Testis (tissue), 2 donors: ENCODE data around the gene SLC17A6.

Experiments used
- POLR2A ChIP-seq: fragments of 450-650 bp; IDR thresholded peaks from one replicate; pipeline ENCODE4 v1.6.1; 2017; ENCODE audit warnings: antibody characterized with exemption, mild to moderate bottlenecking, moderate library complexity
- TF ChIP-seq, protein P1 (sequence below), 3 experiments: fragments of 450-650 bp in 2 of 3; fragments of 200-600 bp in 1 of 3; sonication (generic) in 1 of 3; IDR thresholded peaks; one replicate each; pipeline ENCODE4 v1.5.1; 2016 to 2019; ENCODE audit warnings: antibody characterized with exemption in 3 of 3, mild to moderate bottlenecking in 2 of 3, moderate library complexity in 1 of 3

DNA sequence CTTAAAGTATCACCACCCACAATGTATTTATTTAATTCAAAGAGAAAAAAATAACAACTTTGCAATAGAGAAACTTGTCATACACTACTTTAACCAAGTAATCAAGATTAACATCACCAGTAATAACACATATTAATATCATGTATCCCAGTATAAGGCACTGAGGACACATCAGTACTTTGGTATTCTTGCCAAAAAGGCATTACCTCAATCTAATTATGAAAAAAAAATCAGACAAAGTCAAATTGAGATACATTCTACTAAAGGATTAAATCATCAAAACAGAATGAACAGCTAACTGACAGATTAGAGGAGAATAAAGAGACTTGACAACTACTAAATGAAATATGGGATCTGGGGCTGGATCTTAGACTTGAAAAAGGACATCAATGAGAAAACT lies 35.8 kb upstream of the SLC17A6 start:
- TF ChIP-seq, protein P1, sequence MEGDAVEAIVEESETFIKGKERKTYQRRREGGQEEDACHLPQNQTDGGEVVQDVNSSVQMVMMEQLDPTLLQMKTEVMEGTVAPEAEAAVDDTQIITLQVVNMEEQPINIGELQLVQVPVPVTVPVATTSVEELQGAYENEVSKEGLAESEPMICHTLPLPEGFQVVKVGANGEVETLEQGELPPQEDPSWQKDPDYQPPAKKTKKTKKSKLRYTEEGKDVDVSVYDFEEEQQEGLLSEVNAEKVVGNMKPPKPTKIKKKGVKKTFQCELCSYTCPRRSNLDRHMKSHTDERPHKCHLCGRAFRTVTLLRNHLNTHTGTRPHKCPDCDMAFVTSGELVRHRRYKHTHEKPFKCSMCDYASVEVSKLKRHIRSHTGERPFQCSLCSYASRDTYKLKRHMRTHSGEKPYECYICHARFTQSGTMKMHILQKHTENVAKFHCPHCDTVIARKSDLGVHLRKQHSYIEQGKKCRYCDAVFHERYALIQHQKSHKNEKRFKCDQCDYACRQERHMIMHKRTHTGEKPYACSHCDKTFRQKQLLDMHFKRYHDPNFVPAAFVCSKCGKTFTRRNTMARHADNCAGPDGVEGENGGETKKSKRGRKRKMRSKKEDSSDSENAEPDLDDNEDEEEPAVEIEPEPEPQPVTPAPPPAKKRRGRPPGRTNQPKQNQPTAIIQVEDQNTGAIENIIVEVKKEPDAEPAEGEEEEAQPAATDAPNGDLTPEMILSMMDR (IDR thresholded peaks at IDR 0.05) = no peak
- TF ChIP-seq POLR2A = no peak
